ENCODE data around the gene C16orf74.

DNA sequence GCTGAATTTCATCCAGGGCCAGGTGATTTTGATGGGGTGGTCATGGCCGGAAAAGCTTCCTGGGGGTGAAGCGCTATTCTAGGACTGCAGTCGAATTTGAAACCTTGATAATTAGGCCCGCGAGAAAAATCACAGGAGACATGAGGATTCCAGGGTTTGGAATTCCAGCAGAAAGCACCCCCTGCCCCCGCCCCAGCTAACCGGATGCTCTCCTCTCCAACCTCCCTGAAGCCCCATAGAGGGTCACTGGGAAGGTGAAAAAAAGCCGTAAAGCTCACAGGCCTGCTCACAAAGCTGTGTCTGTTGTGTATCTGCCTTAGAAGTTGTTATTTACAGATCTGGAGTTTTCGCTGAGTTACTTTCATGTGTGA is 61.0 kb downstream of the C16orf74 start:
- no peak for TF ChIP-seq POLR2A (IDR thresholded peaks at IDR 0.05)
- no peak for TF ChIP-seq CTCF (IDR thresholded peaks at IDR 0.05)
- TF ChIP-seq EP300 (IDR thresholded peaks at IDR 0.05) = no peak
